ENCODE data around the gene PCDHAC1. TPM values are rescaled to one million over a fixed set of nuclear protein-coding genes. Genes with fewer than 3 reads are reported as not detected.

The PCDHAC1 gene
- total RNA-seq, 1 experiment from 2014 or later: 2.8 TPM

GRCh38 chr5:140964356-140964755 is 38.3 kb downstream of the PCDHAC1 start:
- BruUV-seq (replicated peaks): no TSS peak
- H3K4me1 Mint-ChIP-seq (ENCODE audit: low read depth, unreplicated experiment): peaks cover 28% of the 10 kb centered on the region
- DNase-seq: no peak
- no peak for TF ChIP-seq CTCF (IDR thresholded peaks at IDR 0.05; ENCODE audit: unreplicated experiment)
- intact Hi-C loops (cut with micrococcal nuclease; ENCODE audit: unreplicated experiment): no loop called here
- CTCF ChIA-PET: no interaction called here
- H3K4me3 Mint-ChIP-seq (ENCODE audit: low read depth, unreplicated experiment): no peak overlapping the region
- no peak overlapping the region for H3K27ac Mint-ChIP-seq (ENCODE audit: unreplicated experiment)
- H3K27me3 Mint-ChIP-seq (ENCODE audit: unreplicated experiment): no peaks in the 10 kb centered on the region
- no peaks in the 10 kb centered on the region for H3K9me3 Mint-ChIP-seq (ENCODE audit: low read depth, unreplicated experiment)
- H3K36me3 Mint-ChIP-seq (ENCODE audit: insufficient read depth, unreplicated experiment): peaks cover 17% of the 10 kb centered on the region

GRCh38 chr5:140965905-140966292 is 39.8 kb downstream of the PCDHAC1 start:
- TSS peak; percentile 69 for BruUV-seq (replicated peaks)
- Mint-ChIP-seq H3K27ac (ENCODE audit: unreplicated experiment) (peak overlapping the region; percentile 97), H3K36me3 (ENCODE audit: insufficient read depth, unreplicated experiment) (peaks cover 17% of the 10 kb centered on the region), H3K9me3 (ENCODE audit: low read depth, unreplicated experiment) (no peaks in the 10 kb centered on the region), H3K4me1 (ENCODE audit: low read depth, unreplicated experiment) (peaks cover 44% of the 10 kb centered on the region), H3K27me3 (ENCODE audit: unreplicated experiment) (no peaks in the 10 kb centered on the region), H3K4me3 (ENCODE audit: low read depth, unreplicated experiment) (peak overlapping the region; percentile 99)
- CTCF ChIA-PET: interaction anchor here (0.7 to 2.1 kb wide), 6 partner anchors 11 to 128 kb away, joined by 3 to 13 read pairs (median 3); no protein-coding TSS in a partner anchor
- intact Hi-C loops (cut with micrococcal nuclease; ENCODE audit: unreplicated experiment): loop anchor here (1.0 to 2.0 kb wide), 2 partner anchors 39 to 75 kb away; no protein-coding TSS in a partner anchor
- TF ChIP-seq CTCF (IDR thresholded peaks at IDR 0.05; ENCODE audit: unreplicated experiment): no peak
- peak; percentile 34 for DNase-seq

GRCh38 chr5:140966293-140967225 is 40.5 kb downstream of the PCDHAC1 start, which contains the start of gene PCDHAC2:
PCDHAC2 (plus strand) TSS chr5:140966476; CDS start chr5:140966767, 291 bp downstream.
- BruUV-seq (replicated peaks): no TSS peak
- peak within 1 kb of the TSS; percentile 99 for H3K4me3 Mint-ChIP-seq (ENCODE audit: low read depth, unreplicated experiment)
- H3K27ac Mint-ChIP-seq (ENCODE audit: unreplicated experiment): peak within 1 kb of the TSS; percentile 97
- H3K36me3 Mint-ChIP-seq (ENCODE audit: insufficient read depth, unreplicated experiment): peaks cover 17% of the 10 kb centered on the region
- intact Hi-C loops (cut with micrococcal nuclease; ENCODE audit: unreplicated experiment): loop anchor here (1.0 to 2.0 kb wide), 2 partner anchors 38 to 75 kb away; no protein-coding TSS in a partner anchor
- peak; percentile 86 for DNase-seq
- peaks cover 50% of the 10 kb centered on the region for H3K4me1 Mint-ChIP-seq (ENCODE audit: low read depth, unreplicated experiment)
- TF ChIP-seq CTCF (IDR thresholded peaks at IDR 0.05; ENCODE audit: unreplicated experiment): no peak
- CTCF ChIA-PET: interaction anchor here (0.8 to 2.1 kb wide), 7 partner anchors 10 to 84 kb away, joined by 3 to 13 read pairs (median 3); no protein-coding TSS in a partner anchor
- H3K9me3 Mint-ChIP-seq (ENCODE audit: low read depth, unreplicated experiment): no peaks in the 10 kb centered on the region
- H3K27me3 Mint-ChIP-seq (ENCODE audit: unreplicated experiment): no peaks in the 10 kb centered on the region

- intact Hi-C loops (cut with micrococcal nuclease; ENCODE audit: unreplicated experiment): loop anchor here (2.0 kb wide), 1 partner anchor 37 kb away; no protein-coding TSS in a partner anchor
- Mint-ChIP-seq H3K9me3 (ENCODE audit: low read depth, unreplicated experiment) (no peaks in the 10 kb centered on the region), H3K4me3 (ENCODE audit: low read depth, unreplicated experiment) (peak overlapping the region; percentile 99), H3K4me1 (ENCODE audit: low read depth, unreplicated experiment) (peaks cover 51% of the 10 kb centered on the region), H3K27me3 (ENCODE audit: unreplicated experiment) (no peaks in the 10 kb centered on the region), H3K36me3 (ENCODE audit: insufficient read depth, unreplicated experiment) (peaks cover 17% of the 10 kb centered on the region), H3K27ac (ENCODE audit: unreplicated experiment) (no peak overlapping the region)
- no peak for DNase-seq
- TSS peak; percentile 14 for BruUV-seq (replicated peaks)
- TF ChIP-seq CTCF (IDR thresholded peaks at IDR 0.05; ENCODE audit: unreplicated experiment): no peak
- CTCF ChIA-PET: interaction anchor here (1.1 to 2.1 kb wide), 4 partner anchors 15 to 73 kb away, joined by 3 to 13 read pairs (median 8); no protein-coding TSS in a partner anchor
Measured at GRCh38 chr5:140967226-140967893, 41.3 kb downstream of the PCDHAC1 start.
